HUES6 (cell line): ENCODE data around the gene RFC5.
A peak's percentile ranks its signal among the peaks of the same experiment; 100 is the strongest.

ENCODE experiments used
- H3K27ac ChIP-seq: 2 replicates; pipeline ENCODE4 v1.7.0; 2013; ENCODE audit warnings: low read depth, mild to moderate bottlenecking, low read length, inconsistent platforms
- H3K27me3 ChIP-seq: 2 replicates; pipeline ENCODE4 v1.6.1; 2013; ENCODE audit warnings: low read length; ENCODE audit not compliant: control insufficient read depth, insufficient read depth
- H3K36me3 ChIP-seq: 2 replicates; pipeline ENCODE4 v1.6.1; 2013; ENCODE audit warnings: low read length; ENCODE audit not compliant: control insufficient read depth, insufficient read depth
- H3K4me1 ChIP-seq: 2 replicates; pipeline ENCODE4 v1.6.1; 2013; ENCODE audit warnings: low read length; ENCODE audit not compliant: control insufficient read depth, insufficient read depth
- H3K4me3 ChIP-seq: 2 replicates; pipeline ENCODE4 v1.5.1; 2013; ENCODE audit warnings: low read depth, low read length
- H3K9ac ChIP-seq: one replicate; pipeline ENCODE4 v1.6.1; 2013; ENCODE audit warnings: mild to moderate bottlenecking, low read length
- H3K9me3 ChIP-seq: 2 replicates; pipeline ENCODE4 v1.6.1; 2013; ENCODE audit warnings: low read depth, low read length; ENCODE audit not compliant: control insufficient read depth, insufficient read depth

RFC5 gene

DNA sequence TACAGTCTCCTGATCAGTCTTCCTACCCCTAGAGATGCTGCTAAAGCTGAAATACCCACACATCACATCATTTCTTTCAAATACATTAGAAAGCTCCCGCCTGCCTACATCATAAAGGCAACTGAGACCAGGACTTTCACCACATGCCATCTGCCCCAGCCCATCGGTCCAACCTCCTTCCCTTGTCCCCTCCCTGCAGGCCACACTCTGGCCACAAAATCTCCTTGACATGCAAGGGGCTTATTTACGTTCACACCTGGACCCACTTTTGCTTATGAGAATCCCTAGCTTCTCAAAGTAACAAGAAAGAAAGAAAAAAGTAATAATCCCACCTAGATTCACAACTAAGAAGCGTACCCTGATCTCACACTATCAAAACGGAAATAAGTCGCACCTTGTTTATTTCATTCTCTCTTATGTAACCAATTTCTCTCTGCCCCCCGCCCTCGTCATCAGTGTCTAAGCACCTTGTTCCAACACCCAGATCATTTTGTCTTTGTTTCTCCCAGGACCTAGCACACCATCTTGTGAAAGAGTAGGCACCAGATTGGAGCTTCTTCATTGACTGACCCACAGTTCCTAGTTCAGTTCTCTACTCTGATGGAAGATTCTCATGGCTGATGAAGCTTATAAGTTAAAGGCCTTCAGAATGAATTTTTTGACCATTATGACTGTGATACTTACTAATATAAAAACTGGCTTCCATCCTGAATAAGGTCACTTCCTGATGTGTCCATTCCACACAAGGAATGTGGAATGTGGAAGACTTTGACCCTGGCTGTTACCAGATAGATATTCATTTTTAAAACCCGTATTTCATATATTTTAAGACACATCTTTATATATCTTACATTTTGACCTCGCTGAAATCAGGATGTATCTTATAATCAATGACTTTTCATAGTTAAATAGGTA is 36.8 kb downstream of the RFC5 start:
- Histone ChIP-seq H3K27ac (peak overlapping the region; percentile 58; the same call in 1 of the 2 replicates), H3K27me3 (no peaks in the 10 kb centered on the region), H3K4me3 (no peak overlapping the region), H3K36me3 (peaks cover 44% of the 10 kb centered on the region), H3K9me3 (no peaks in the 10 kb centered on the region), H3K9ac (peak overlapping the region; percentile 56), H3K4me1 (peaks cover 13% of the 10 kb centered on the region)

DNA sequence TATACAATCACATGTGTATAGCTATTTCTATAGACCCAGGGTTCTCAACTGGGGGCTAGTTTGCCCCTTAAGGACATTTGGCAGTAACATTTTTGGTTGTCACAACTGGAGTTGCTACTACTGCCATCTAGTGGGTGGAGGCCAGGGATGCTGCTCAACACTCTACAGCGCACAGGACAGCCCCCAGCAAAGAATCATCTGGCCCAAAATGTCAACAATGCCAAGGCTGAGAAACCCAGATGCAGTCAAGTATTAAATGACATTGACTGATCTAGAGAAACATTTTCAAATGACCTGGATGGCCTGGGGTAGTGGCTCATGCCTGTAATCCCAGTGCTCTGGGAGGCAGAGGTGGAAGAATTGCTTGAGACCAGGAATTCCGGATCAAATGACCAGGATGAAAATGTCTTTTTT is 38.6 kb downstream of the RFC5 start:
- Histone ChIP-seq H3K9ac (no peak overlapping the region), H3K27ac (no peak overlapping the region), H3K36me3 (peaks cover 28% of the 10 kb centered on the region), H3K27me3 (no peaks in the 10 kb centered on the region), H3K4me1 (peaks cover 22% of the 10 kb centered on the region), H3K4me3 (no peak overlapping the region), H3K9me3 (no peaks in the 10 kb centered on the region)

DNA sequence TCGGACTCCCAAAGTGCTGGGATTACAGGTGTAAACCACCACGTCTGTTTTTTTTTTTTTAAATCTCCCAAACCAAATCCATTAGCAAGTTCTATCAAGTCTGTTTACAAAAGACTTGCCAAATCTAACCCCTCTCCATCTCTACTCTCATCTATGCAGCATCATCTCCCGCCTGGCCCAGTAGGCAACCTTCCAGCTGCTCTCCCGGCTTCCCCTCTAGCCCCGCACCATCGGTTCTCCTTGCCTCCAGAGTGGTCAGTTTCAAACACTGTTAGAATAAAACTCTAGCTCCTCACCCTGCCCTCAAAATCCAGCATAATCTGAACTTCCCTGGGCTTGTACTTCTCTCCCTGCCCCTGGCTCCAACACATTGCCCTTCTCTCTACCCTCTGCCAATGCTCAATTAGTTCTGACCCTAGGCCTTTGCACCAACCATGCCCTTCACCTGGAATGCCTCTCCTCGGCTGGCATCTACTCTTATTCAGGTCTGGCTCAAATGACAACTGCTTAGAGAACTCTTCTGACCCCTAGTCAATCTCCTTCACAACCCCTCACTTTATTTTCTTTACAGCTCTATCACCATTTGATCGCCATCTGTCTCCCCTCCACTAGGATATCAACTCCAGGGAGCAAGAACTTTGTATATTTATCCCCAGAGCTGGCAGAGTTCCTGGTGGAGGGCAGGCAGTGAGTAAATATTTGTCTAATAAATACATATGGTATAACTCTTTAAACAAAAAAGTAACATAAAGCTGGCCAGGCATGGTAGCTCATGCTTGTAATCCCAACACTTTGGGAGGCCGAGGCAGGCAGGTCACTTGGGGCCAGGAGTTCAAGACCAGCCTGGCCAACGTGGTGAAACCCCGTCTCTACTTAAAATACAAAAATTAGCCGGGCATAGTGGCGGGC is 39.6 kb downstream of the RFC5 start:
- H3K4me3 ChIP-seq = no peak overlapping the region
- H3K36me3 ChIP-seq = peaks cover 18% of the 10 kb centered on the region
- no peaks in the 10 kb centered on the region for H3K27me3 ChIP-seq
- H3K9ac ChIP-seq = no peak overlapping the region
- peaks cover 24% of the 10 kb centered on the region for H3K4me1 ChIP-seq
- no peak overlapping the region for H3K27ac ChIP-seq
- no peaks in the 10 kb centered on the region for H3K9me3 ChIP-seq

DNA sequence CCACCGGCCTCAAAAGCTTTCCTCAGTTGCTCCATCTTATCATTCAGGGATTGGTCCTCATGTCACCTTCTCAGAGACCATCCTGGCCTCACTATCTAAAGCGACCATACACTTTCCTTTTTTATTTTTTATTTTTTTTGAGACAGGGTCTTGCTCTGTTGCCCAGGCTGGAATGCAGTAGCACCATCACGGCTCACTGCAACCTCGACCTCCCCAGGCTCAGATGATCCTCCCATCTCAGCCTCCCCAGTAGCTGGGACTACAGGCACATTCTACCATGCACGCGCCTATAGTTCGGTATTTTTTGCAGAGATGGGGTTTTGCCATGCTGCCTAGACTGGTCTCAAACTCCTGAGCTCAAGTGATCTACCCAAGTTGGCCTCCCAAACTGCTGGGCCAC is 41.7 kb downstream of the RFC5 start:
- Histone ChIP-seq H3K27ac (no peak overlapping the region), H3K9ac (no peak overlapping the region)

DNA sequence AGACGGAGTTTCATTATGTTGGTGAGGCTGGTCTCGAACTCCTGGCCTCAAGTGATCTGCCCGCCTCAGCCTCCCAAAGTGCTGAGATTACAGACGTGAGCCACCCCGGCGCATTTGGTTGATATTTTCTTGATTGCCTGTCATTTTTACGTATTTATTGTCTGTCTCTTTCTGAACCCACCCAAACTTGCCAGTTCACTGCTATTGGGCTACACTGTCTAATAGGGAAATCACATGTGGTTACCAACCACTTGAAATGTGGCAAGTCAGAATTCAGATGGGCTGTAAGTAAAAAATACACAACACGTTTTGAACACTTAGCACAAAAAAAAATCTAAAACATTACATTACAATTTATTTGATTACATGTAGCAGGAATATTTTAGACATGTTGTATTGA is 42.4 kb downstream of the RFC5 start:
- H3K9me3 ChIP-seq = no peaks in the 10 kb centered on the region
- peaks cover 17% of the 10 kb centered on the region for H3K4me1 ChIP-seq
- H3K9ac ChIP-seq = no peak overlapping the region
- H3K36me3 ChIP-seq = 0 out of 2 replicates have a peak, but pooled peaks cover 3% of the 10 kb centered on the region
- peak overlapping the region; percentile 7; the same call in 1 of the 2 replicates for H3K27ac ChIP-seq
- no peak overlapping the region; the same call in 1 of the 2 replicates for H3K4me3 ChIP-seq
- no peaks in the 10 kb centered on the region for H3K27me3 ChIP-seq

More for the DNA sequence above, 41.7 kb downstream of the RFC5 start:
- Histone ChIP-seq H3K4me1 (peaks cover 17% of the 10 kb centered on the region; the same call in 1 of the 2 replicates), H3K36me3 (0 out of 2 replicates have a peak, but pooled peaks cover 3% of the 10 kb centered on the region), H3K4me3 (no peak overlapping the region), H3K27me3 (no peaks in the 10 kb centered on the region), H3K9me3 (no peaks in the 10 kb centered on the region)

DNA sequence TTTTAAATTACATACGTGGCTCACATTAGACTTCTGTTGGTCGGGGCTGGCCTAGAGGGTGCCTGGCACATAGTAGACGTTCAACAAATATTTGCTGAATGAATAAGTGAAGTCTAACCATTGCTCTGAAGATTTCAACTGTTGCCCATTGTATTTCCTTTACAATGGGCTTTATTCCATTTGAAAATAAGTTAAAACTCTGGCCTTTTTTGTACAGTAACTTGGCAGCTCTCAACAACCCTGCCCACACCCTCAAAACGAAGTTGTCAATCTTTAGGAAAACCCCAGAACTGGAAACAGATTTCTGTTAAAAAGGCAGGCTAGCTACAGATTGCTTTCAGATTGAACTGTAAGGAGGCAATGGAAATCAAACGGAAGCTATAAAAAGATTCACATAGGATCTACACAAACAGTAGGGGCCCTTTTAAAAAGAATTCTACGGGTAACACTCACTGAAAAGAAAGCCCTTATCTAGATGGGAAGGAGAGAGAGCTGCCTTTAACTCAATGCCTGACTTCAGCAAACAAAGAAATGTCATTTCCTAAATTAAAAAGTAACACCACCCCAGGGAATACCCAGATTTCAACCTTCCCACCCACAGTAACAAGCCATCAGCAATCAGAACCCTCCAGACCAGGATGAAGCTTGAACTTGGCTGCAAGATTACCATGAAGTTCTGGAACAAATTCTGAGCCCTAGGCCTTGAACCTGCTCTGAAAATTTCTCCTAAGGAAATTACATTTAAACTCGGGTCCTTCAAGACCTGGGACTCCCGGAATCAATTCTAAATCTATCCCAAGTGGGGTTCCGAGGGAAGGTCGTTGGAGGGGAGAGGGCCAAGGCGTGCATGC is 43.1 kb downstream of the RFC5 start:
- H3K4me1 ChIP-seq = peaks cover 20% of the 10 kb centered on the region
- 0 out of 2 replicates have a peak, but pooled peaks cover 3% of the 10 kb centered on the region for H3K36me3 ChIP-seq
- peak overlapping the region; percentile 89 for H3K9ac ChIP-seq
- H3K4me3 ChIP-seq = peak overlapping the region; percentile 81
- H3K9me3 ChIP-seq = no peaks in the 10 kb centered on the region
- H3K27me3 ChIP-seq = no peaks in the 10 kb centered on the region
- peak overlapping the region; percentile 7; the same call in 1 of the 2 replicates for H3K27ac ChIP-seq

DNA sequence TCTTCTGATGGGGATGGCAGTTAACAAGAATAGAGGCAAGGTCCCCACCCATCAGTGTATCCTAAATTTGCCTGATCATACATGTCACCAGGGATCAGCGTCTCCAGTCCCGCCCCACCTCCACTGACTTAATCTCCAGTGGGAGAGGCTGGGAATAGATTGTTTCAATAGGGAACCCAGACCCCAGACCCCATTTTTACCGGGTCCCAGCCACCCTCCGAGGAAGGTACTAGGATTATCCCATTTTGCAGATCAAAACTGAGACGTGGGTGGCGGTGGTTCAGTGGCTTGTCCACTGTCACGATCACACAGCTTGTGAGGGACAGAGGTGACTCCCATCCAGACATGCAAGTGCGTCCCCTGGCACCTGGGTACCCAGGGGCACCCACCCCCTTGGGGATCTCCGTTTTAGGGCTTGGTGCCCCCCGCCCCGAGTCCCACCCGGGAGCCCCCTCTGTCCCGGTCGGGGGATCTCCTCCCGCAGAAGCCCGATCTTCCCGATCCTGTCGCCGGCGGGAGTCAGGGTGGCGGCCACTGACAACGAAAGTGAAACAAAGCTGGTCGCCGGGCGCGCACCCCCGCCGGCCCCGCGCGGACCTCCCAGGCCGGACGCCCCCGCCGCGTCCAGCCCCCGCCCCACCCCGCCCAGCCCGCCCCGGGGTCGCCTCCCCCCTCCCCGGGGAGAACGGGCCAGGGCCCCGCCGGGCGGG is 44.0 kb downstream of the RFC5 start:
- H3K27me3 ChIP-seq = no peaks in the 10 kb centered on the region
- H3K9ac ChIP-seq = peak overlapping the region; percentile 89
- H3K36me3 ChIP-seq = 0 out of 2 replicates have a peak, but pooled peaks cover 3% of the 10 kb centered on the region
- peak overlapping the region; percentile 81 for H3K4me3 ChIP-seq
- H3K27ac ChIP-seq = peak overlapping the region; percentile 70; the same call in 1 of the 2 replicates
- H3K4me1 ChIP-seq = peaks cover 22% of the 10 kb centered on the region
- no peaks in the 10 kb centered on the region for H3K9me3 ChIP-seq

DNA sequence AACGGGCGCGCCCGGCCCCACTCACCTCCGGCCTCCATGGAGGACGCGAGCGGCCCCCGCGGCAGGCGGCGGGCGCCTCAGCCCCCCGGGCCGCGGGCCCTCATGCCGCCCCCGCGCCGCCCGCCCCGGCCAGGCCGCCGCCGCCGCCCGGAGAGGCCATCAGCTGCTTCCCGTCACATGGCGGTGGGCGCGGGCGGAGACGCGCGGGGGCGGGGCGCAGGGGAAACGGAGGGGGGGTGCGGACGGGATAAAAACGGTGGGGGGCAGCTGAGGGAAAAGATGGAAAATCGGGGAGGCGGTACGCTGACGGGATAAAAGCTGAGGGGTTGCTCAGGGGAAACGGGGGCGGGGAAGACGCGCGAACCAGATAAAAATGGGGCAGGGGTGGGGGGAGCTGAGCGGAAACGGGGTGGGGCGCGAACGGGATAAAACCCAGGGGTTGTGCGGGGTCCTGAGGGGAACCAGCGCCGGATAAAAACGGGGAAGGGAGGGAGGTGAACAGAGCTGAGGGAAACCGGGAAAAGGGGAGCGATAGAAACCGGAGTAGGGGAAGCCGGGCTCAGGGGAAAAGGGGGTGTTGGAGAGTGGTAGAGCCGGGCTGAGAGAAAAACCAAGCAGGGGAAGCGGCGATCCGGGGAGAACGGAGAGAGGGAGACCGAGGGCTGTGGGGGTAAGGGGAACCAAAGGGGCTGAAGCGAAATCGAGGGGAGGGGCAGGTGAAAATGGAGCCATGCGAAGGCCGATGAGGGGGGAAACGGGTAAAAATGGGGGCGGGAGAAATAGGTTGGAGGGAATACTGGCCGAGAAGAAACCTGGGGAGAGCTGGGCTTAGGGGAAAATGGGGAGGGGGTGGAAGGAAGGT is 44.7 kb downstream of the RFC5 start, which contains the start of gene WSB2:
WSB2 (minus strand) TSS at position 169 of the 862 bp plus-strand sequence; CDS start at position 38, 131 bp downstream.
- Histone ChIP-seq H3K9ac (peak within 1 kb of the TSS; percentile 99), H3K36me3 (peaks cover 10% of the 10 kb centered on the region), H3K4me1 (peaks cover 22% of the 10 kb centered on the region), H3K27me3 (no peaks in the 10 kb centered on the region), H3K9me3 (no peaks in the 10 kb centered on the region), H3K4me3 (peak within 1 kb of the TSS; percentile 81), H3K27ac (peak within 1 kb of the TSS; percentile 96)
